Measurements from ENCODE around the gene SIX3.

- no peak for TF ChIP-seq POLR2AphosphoS5 (IDR thresholded peaks at IDR 0.05; ENCODE audit: low read depth)
- TF ChIP-seq REST (IDR thresholded peaks at IDR 0.05; ENCODE audit: insufficient replicate concordance, low read depth), result no peak
- TF ChIP-seq CTCF (IDR thresholded peaks at IDR 0.05; ENCODE audit: insufficient read depth, low read length), result no peak
- no peak for TF ChIP-seq SPI1 (IDR thresholded peaks at IDR 0.05; ENCODE audit: borderline replicate concordance, low read depth)
- no peak for TF ChIP-seq GABPA (IDR thresholded peaks at IDR 0.05; ENCODE audit: low read depth)
These were observed 604 bp upstream of the SIX3 start for GRCh38 chr2:44940732-44941464.

All from HL-60 (cell line).